ENCODE results near the gene CCNG1. TPM values are rescaled to one million over a fixed set of nuclear protein-coding genes. Genes with fewer than 3 reads are reported as not detected.
"Not testable (repeated sequence)": the region's sequence is repeated elsewhere in the genome, so short reads cannot be mapped to it uniquely, and the experiment has no call there.

CCNG1 gene
- total RNA-seq, 2 experiments from 2014 or later, result 137 to 142 TPM

DNA sequence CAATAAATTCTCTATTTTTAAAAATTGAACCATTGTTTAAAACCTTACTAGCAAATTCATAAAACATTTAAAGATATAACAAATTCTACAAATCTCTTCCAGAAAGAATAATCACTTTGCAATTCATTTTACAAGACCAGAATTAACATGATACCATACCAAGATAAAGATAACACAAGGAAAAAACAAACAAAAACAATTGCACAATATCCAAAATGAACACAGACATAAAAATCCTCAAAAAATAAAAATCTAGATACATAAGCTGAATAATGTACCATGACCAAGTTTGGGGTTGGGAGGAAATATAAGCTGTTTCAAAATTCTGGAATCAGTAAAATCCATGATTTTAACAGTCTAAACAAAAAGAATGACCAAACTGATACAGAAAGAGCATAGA lies 11.1 kb downstream of the CCNG1 start:
- ChIA-PET CTCF (interaction anchor here (0.6 to 1.0 kb wide), 3 partner anchors 9 to 12 kb away, joined by 3 read pairs; partner anchors contain the start of genes HMMR and NUDCD2), POLR2A (no interaction called here)
- Mint-ChIP-seq H3K27me3 (no peaks in the 10 kb centered on the region), H3K9me3 (no peaks in the 10 kb centered on the region), H3K36me3 (ENCODE audit: low read depth) (peaks cover 65% of the 10 kb centered on the region), H3K4me1 (peaks cover 11% of the 10 kb centered on the region), H3K4me3 (no peak overlapping the region), H3K27ac (no peak overlapping the region)
- no peak for DNase-seq

DNA sequence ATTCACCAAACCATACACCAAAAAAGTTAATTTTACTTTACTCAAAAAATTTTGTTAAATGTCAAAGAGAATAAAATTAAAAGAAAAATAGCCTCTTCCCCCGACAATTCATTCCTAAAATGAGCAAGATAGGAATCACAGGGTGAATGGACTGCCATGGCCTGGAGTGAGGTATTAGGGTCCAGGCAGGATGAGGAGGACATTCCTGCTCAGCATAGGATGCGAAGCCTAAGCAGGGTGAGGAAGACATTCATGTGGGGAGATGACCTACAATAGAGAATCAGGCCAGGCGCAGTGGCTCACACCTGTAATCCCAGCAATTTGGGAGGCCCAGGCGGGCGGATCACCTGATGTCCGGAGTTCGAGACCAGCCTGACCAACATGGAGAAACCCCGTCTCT lies 14.1 kb downstream of the CCNG1 start:
- ChIA-PET CTCF (interaction anchor here (1.4 kb wide), 1 partner anchor 9 kb away, joined by 4 read pairs; no protein-coding TSS in a partner anchor), POLR2A (no interaction called here)
- peaks cover 72% of the 10 kb centered on the region for H3K36me3 Mint-ChIP-seq (ENCODE audit: low read depth)

GRCh38 chr5:163453705-163454104 lies 16.3 kb downstream of the CCNG1 start:
- ChIA-PET POLR2A (no interaction called here), CTCF (interaction anchor here (1.8 kb wide), 1 partner anchor 12 kb away, joined by 3 read pairs; no protein-coding TSS in a partner anchor)
- no peaks in the 10 kb centered on the region for H3K9me3 Mint-ChIP-seq
- peaks cover 28% of the 10 kb centered on the region for H3K4me1 Mint-ChIP-seq
- no peak for DNase-seq
- no peaks in the 10 kb centered on the region for H3K27me3 Mint-ChIP-seq
- no peak overlapping the region for H3K27ac Mint-ChIP-seq
- peaks cover 61% of the 10 kb centered on the region for H3K36me3 Mint-ChIP-seq (ENCODE audit: low read depth)
- no peak overlapping the region for H3K4me3 Mint-ChIP-seq

More for the DNA sequence above, 14.1 kb downstream of the CCNG1 start:
- H3K27me3 Mint-ChIP-seq, result no peaks in the 10 kb centered on the region
- H3K9me3 Mint-ChIP-seq, result no peaks in the 10 kb centered on the region
- no peak for DNase-seq
- H3K4me1 Mint-ChIP-seq, result peaks cover 28% of the 10 kb centered on the region
- no peak overlapping the region for H3K27ac Mint-ChIP-seq
- H3K4me3 Mint-ChIP-seq, result no peak overlapping the region

DNA sequence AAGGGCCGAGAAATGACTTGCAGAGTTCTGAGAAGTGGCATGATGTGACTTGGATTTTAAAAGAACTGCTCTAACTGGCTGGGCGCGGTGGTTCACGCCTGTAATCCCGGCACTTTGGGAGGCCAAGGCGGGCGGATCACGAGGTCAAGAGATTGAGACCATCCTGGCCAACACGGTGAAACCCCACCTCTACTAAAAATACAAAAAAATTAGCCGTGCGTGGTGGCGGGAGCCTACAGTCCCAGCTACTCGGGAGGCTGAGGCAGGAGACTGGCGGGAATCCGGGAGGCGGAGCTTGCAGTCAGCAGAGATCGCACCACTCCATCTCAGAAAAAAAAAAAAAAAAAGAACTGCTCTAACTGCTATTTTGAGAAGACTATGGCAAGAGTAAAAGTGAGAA lies 18.0 kb downstream of the CCNG1 start:
- CTCF ChIA-PET, result interaction anchor here (0.6 to 1.8 kb wide), 3 partner anchors 13 to 233 kb away, joined by 3 to 4 read pairs (median 4); no protein-coding TSS in a partner anchor
- H3K4me3 Mint-ChIP-seq, H3K27me3 Mint-ChIP-seq, H3K27ac Mint-ChIP-seq, H3K9me3 Mint-ChIP-seq, POLR2A ChIA-PET, DNase-seq: not testable (repeated sequence)
- Mint-ChIP-seq H3K36me3 (ENCODE audit: low read depth) (peaks cover 51% of the 10 kb centered on the region), H3K4me1 (peaks cover 30% of the 10 kb centered on the region)

GRCh38 chr5:163456029-163456589 lies 18.7 kb downstream of the CCNG1 start:
- no peak overlapping the region for H3K4me3 Mint-ChIP-seq
- CTCF ChIA-PET, result interaction anchor here (0.6 to 1.8 kb wide), 2 partner anchors 14 to 233 kb away, joined by 4 to 5 read pairs; no protein-coding TSS in a partner anchor
- POLR2A ChIA-PET, result interaction anchor here (0.7 kb wide), 1 partner anchor 14 kb away, joined by 3 read pairs; no protein-coding TSS in a partner anchor
- no peaks in the 10 kb centered on the region for H3K9me3 Mint-ChIP-seq
- no peaks in the 10 kb centered on the region for H3K27me3 Mint-ChIP-seq
- H3K4me1 Mint-ChIP-seq, result peaks cover 30% of the 10 kb centered on the region
- H3K27ac Mint-ChIP-seq, result peak overlapping the region; percentile 10
- peaks cover 48% of the 10 kb centered on the region for H3K36me3 Mint-ChIP-seq (ENCODE audit: low read depth)
- DNase-seq, result no peak

DNA sequence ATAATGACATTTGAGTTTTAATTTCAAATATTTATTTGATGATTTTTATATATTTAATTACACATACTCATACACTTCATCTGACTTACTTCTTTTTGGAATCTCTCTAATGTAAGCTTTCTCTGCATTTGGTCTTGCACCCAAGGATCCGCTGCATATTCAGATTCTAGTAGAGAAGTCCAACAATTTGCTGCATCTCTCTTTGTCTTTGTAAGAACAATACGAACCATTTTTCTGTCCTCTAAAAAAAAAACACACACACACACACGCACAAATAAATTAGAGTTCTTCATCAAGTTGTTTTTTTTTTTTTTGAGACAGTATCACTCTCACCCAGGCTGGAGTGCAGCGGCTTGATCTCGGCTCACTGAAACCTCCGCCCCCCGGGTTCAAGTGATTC lies 19.4 kb downstream of the CCNG1 start:
- ChIA-PET CTCF (interaction anchor here (1.8 kb wide), 1 partner anchor 15 kb away, joined by 5 read pairs; no protein-coding TSS in a partner anchor), POLR2A (interaction anchor here (0.7 kb wide), 1 partner anchor 14 kb away, joined by 3 read pairs; no protein-coding TSS in a partner anchor)
- peak overlapping the region; percentile 7 for H3K27ac Mint-ChIP-seq
- DNase-seq, result no peak
- H3K9me3 Mint-ChIP-seq, result no peaks in the 10 kb centered on the region
- H3K36me3 Mint-ChIP-seq (ENCODE audit: low read depth), result peaks cover 46% of the 10 kb centered on the region
- no peaks in the 10 kb centered on the region for H3K27me3 Mint-ChIP-seq
- H3K4me3 Mint-ChIP-seq, result no peak overlapping the region
- H3K4me1 Mint-ChIP-seq, result peaks cover 32% of the 10 kb centered on the region

DNA sequence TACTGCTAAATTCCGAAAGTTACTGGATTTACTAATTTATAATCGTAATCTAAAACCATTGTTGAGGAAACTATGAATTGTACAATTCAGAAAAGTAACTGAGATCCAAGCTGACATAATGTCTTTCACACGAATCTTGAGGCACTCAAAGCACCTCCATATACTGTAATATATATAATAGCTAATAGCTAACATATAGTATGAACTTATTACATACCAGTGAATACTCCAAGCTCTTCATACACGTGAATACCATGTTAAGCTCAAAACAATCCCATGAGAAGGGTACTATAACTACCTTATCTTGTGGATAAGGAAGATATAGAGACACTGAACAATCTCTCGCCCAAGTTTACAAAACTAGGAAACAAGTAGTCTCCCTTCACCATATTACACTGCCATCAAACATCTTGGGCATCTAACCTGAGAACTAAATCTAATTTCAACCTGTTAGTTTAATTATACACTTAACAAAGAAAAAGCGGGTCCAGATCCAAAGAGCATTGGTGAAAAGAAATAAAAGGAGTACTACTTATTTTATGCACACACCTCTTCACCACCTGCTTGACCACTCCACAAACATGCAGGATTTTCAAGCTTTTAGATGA lies 21.5 kb downstream of the CCNG1 start:
- POLR2A ChIA-PET, result interaction anchor here (1.1 to 1.4 kb wide), 2 partner anchors 44 to 47 kb away, joined by 3 read pairs; partner anchors contain the start of gene MAT2B
- no peaks in the 10 kb centered on the region for H3K27me3 Mint-ChIP-seq
- CTCF ChIA-PET, result interaction anchor here (0.6 to 4.7 kb wide), 6 partner anchors 12 to 49 kb away, joined by 3 to 28 read pairs (median 4); partner anchors contain the start of gene CCNG1
- peak overlapping the region; percentile 91 for H3K4me3 Mint-ChIP-seq
- no peak for DNase-seq
- peaks cover 42% of the 10 kb centered on the region for H3K36me3 Mint-ChIP-seq (ENCODE audit: low read depth)
- H3K27ac Mint-ChIP-seq, result peak overlapping the region; percentile 99
- H3K4me1 Mint-ChIP-seq, result peaks cover 49% of the 10 kb centered on the region
- no peaks in the 10 kb centered on the region for H3K9me3 Mint-ChIP-seq

GRCh38 chr5:163459462-163459818 lies 22.0 kb downstream of the CCNG1 start:
- peaks cover 47% of the 10 kb centered on the region for H3K36me3 Mint-ChIP-seq (ENCODE audit: low read depth)
- POLR2A ChIA-PET, result interaction anchor here (1.4 kb wide), 1 partner anchor 44 kb away, joined by 3 read pairs; no protein-coding TSS in a partner anchor

DNA sequence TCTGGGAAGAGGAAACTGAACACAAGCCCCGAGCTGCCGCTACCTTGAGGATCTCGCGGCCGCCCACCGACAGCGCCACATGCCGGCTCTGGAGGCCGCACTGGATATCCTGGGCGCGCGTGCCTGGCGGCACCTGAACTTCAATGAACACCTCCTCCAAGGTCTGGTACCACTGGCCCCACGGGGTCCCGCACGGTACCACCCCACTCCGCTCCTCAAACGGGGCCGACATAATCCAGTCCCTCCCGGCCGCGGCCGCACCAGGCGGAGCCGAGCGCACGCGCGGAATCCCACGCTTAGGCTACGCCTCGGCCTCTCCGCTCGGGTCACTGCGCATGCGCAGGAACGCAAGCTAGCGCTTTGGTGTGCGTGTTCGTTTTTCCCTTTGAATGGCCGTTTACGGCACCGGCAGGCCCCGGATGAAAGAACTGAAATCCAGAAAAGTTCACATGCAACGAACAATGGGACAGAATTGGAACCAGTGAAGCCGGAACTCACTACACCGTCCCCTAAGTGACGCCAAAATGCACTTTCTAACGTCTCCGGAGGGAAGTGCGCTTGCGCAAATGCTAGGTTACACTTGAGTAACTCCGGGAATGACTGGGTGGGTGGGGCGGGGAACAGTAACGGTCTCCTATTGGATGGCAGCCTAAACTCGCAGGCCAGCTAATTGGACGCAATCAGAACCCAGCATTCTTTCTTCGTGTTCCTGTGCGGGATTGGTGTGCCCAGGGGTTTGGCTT lies 22.6 kb downstream of the CCNG1 start, which contains the start of gene NUDCD2:
NUDCD2 (minus strand) TSS at position 284 of the 743 bp plus-strand sequence; CDS start at position 232, 52 bp downstream.
- POLR2A ChIA-PET, result interaction anchor here (0.5 to 2.2 kb wide), 4 partner anchors 18 to 45 kb away, joined by 3 to 23 read pairs (median 4); partner anchors contain the start of genes CCNG1 and MAT2B
- Mint-ChIP-seq H3K4me3 (peak within 1 kb of the TSS; percentile 91), H3K27me3 (no peaks in the 10 kb centered on the region), H3K36me3 (ENCODE audit: low read depth) (peaks cover 47% of the 10 kb centered on the region), H3K27ac (peak within 1 kb of the TSS; percentile 99), H3K4me1 (peaks cover 55% of the 10 kb centered on the region), H3K9me3 (no peaks in the 10 kb centered on the region)
- DNase-seq, result peak; percentile 96
- CTCF ChIA-PET, result interaction anchor here (0.6 to 4.7 kb wide), 10 partner anchors 9 to 50 kb away, joined by 3 to 28 read pairs (median 3); partner anchors contain the start of genes CCNG1 and MAT2B

More at GRCh38 chr5:163459462-163459818, 22.0 kb downstream of the CCNG1 start:
- Mint-ChIP-seq H3K27me3 (no peaks in the 10 kb centered on the region), H3K9me3 (no peaks in the 10 kb centered on the region), H3K4me3 (peak overlapping the region; percentile 91), H3K4me1 (peaks cover 54% of the 10 kb centered on the region), H3K27ac (peak overlapping the region; percentile 99)
- no peak for DNase-seq
- CTCF ChIA-PET, result interaction anchor here (0.6 to 4.7 kb wide), 6 partner anchors 12 to 49 kb away, joined by 3 to 28 read pairs (median 7); partner anchors contain the start of genes CCNG1 and MAT2B

DNA sequence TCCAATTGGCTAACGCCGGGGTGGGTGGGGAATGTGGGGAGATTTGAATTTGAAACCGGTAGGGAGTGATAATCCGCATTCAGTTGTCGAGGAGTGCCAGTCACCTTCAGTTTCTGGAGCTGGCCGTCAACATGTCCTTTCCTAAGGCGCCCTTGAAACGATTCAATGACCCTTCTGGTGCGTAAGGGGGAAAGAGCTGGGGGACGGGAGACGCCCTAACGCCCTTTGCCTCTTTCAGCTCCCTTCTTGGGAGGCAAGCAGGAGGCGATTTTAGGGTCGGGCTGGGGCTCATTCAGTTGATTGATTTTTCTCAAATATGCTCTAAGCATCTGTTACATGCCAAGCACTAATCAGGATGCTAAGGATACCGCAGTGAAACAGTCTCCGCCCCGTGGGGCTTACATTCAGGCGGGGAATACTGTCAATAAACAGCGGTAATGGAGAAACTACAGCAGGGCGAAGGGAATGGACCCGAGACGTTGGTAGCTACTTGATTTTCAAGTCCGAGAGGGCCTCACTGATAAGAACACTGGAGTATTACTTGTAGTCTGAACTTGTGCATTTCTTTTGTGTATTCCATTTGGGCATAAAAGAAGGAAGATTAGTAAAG lies 23.3 kb downstream of the CCNG1 start, which contains the start of gene HMMR:
HMMR (plus strand) TSS at position 71 of the 610 bp plus-strand sequence; CDS start at position 132, 61 bp downstream.
- peak within 1 kb of the TSS; percentile 99 for H3K27ac Mint-ChIP-seq
- H3K4me3 Mint-ChIP-seq, result peak within 1 kb of the TSS; percentile 91
- DNase-seq, result no peak
- peaks cover 51% of the 10 kb centered on the region for H3K4me1 Mint-ChIP-seq
- ChIA-PET POLR2A (interaction anchor here (0.5 to 2.2 kb wide), 5 partner anchors 18 to 46 kb away, joined by 3 to 23 read pairs (median 3); partner anchors contain the start of genes CCNG1 and MAT2B), CTCF (interaction anchor here (0.6 to 4.7 kb wide), 13 partner anchors 8 to 49 kb away, joined by 3 to 28 read pairs (median 3); partner anchors contain the start of genes CCNG1 and MAT2B)
- no peaks in the 10 kb centered on the region for H3K9me3 Mint-ChIP-seq
- peaks cover 41% of the 10 kb centered on the region for H3K36me3 Mint-ChIP-seq (ENCODE audit: low read depth)
- H3K27me3 Mint-ChIP-seq, result no peaks in the 10 kb centered on the region

DNA sequence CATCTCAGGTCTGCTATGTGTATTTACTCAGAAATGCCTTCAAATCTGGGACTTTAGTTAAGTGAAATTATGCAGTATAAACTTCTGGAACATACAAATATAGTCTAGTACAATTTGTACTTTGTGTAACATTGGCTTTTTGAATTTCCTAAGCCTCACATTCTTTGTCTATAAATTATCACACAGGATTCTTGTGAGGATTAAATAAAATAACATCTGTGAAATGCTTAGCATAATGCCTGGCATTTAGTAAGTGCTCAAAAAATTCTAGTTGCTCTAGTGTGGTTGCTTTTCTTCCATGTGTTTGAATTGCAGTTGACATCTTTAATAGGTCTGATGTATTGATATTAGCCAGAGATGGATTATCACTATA lies 25.7 kb downstream of the CCNG1 start:
- Mint-ChIP-seq H3K36me3 (ENCODE audit: low read depth) (peaks cover 33% of the 10 kb centered on the region), H3K27ac (peak overlapping the region; percentile 99), H3K27me3 (no peaks in the 10 kb centered on the region), H3K4me1 (peaks cover 43% of the 10 kb centered on the region), H3K4me3 (peak overlapping the region; percentile 91), H3K9me3 (no peaks in the 10 kb centered on the region)
- no peak for DNase-seq
- ChIA-PET POLR2A (no interaction called here), CTCF (interaction anchor here (3.8 kb wide), 1 partner anchor 42 kb away, joined by 12 read pairs; the partner anchor contains the start of gene MAT2B)

All from activated CD4-positive, alpha-beta T cell treated with anti-CD3 and anti-CD28 coated beads, Interleukin-2, amount 10 ng/mL, durations not matched to agents 7 days and 5 days (primary cell).